Upper lobe of right lung (tissue), 1 donor: ENCODE data around the gene RAB5IF. TPM values are rescaled to one million over a fixed set of nuclear protein-coding genes. Genes with fewer than 3 reads are reported as not detected.
"Not testable (repeated sequence)": the region's sequence is repeated elsewhere in the genome, so short reads cannot be mapped to it uniquely, and the experiment has no call there.

Experiments used
- ATAC-seq: fragments of 200-7000 bp; cut with Tn5 transposase; one replicate; pipeline ENCODE4 v1.9.1; 2020; ENCODE audit warnings: mild to moderate bottlenecking, moderate library complexity
- DNase-seq: peaks from one replicate; pipeline ENCODE4 v3.0.0-alpha.2; 2020
- H3K27ac ChIP-seq: fragments of 200-600 bp; one replicate; pipeline ENCODE4 v1.8.0; 2022
- H3K27me3 ChIP-seq: fragments of 200-600 bp; one replicate; pipeline ENCODE4 v1.8.0; 2022; ENCODE audit warnings: mild to moderate bottlenecking
- H3K36me3 ChIP-seq: fragments of 200-600 bp; one replicate; pipeline ENCODE4 v1.8.0; 2022
- H3K4me1 ChIP-seq: fragments of 200-600 bp; one replicate; pipeline ENCODE4 v1.8.0; 2022
- H3K4me3 ChIP-seq: fragments of 200-600 bp; one replicate; pipeline ENCODE4 v1.8.0; 2022; ENCODE audit warnings: mild to moderate bottlenecking
- H3K9me3 ChIP-seq: fragments of 200-600 bp; one replicate; pipeline ENCODE4 v1.8.0; 2022
- CTCF ChIP-seq: fragments of 200-600 bp; IDR thresholded peaks from one replicate; pipeline ENCODE4 v1.8.0; 2022; ENCODE audit warnings: antibody characterized with exemption
- intact Hi-C: fragments of 100-400 bp; cut with DNase I; formaldehyde crosslinking; loops from one replicate; pipeline ENCODE4 v1.11.0; 2022
- long read RNA-seq: library from polyadenylated mRNA; unstranded; transcript quantifications from one replicate; pipeline ENCODE4 v2.0.0, GENCODE V29; 2021
- total RNA-seq: library from RNA; stranded (reverse); fragmentation: NEBNext Ultra II Directional; extraction: Animal tissue kit (Norgen Biotek cat#: 25700); gene quantifications from one replicate; pipeline ENCODE4 v1.2.1, GENCODE V29; 2021
- donor health status: DM: no; HTN: yes; CAD: no; lungs with severe emphysema.

The RAB5IF gene
- total RNA-seq = 91.1 TPM
- long read RNA-seq, transcript RAB5IF-202 (4 exons, 1,114 nt) = major isoform, 84 of 96 reads
- long read RNA-seq, partial matches to known transcripts = 2 of 96 reads
- long read RNA-seq, other reads (novel, unspliced or antisense) = 5 of 96 reads

GRCh38 chr20:36605399-36606157 lies at the start of gene RAB5IF:
Gene RAB5IF (plus strand): TSS chr20:36605779. CDS start chr20:36605952, 173 bp downstream.
- peak; percentile 93 for TF ChIP-seq CTCF
- H3K36me3 ChIP-seq = peaks cover 28% of the 10 kb centered on the region

GRCh38 chr20:36562724-36563123 lies 42.9 kb upstream of the RAB5IF start:
- no peak for ATAC-seq
- H3K4me1 ChIP-seq = no peaks in the 10 kb centered on the region
- no peak overlapping the region for H3K4me3 ChIP-seq
- DNase-seq = no peak
- H3K27me3 ChIP-seq = no peaks in the 10 kb centered on the region
- no peak for TF ChIP-seq CTCF
- no peak overlapping the region for H3K27ac ChIP-seq
- intact Hi-C loops = no loop called here
- H3K36me3 ChIP-seq = no peaks in the 10 kb centered on the region
- peaks cover 4% of the 10 kb centered on the region for H3K9me3 ChIP-seq

More at GRCh38 chr20:36605399-36606157, at the start of gene RAB5IF:
- intact Hi-C loops = no loop called here
- H3K4me1 ChIP-seq = peaks cover 23% of the 10 kb centered on the region
- peak within 1 kb of the TSS; percentile 91 for H3K4me3 ChIP-seq
- H3K27me3 ChIP-seq = no peaks in the 10 kb centered on the region
- H3K27ac ChIP-seq = peak within 1 kb of the TSS; percentile 89
- no peaks in the 10 kb centered on the region for H3K9me3 ChIP-seq
- DNase-seq = peak; percentile 100
- peak; percentile 97 for ATAC-seq

GRCh38 chr20:36563374-36563773 lies 42.2 kb upstream of the RAB5IF start:
- intact Hi-C loops = no loop called here
- Histone ChIP-seq H3K4me3 (no peak overlapping the region), H3K36me3 (no peaks in the 10 kb centered on the region), H3K4me1 (no peaks in the 10 kb centered on the region), H3K9me3 (peaks cover 4% of the 10 kb centered on the region), H3K27me3 (no peaks in the 10 kb centered on the region), H3K27ac (no peak overlapping the region)
- ATAC-seq = no peak
- DNase-seq = no peak
- TF ChIP-seq CTCF = no peak

GRCh38 chr20:36564078-36564725 lies 41.4 kb upstream of the RAB5IF start:
- ATAC-seq, H3K36me3 ChIP-seq, H3K9me3 ChIP-seq, H3K27me3 ChIP-seq, H3K27ac ChIP-seq, intact Hi-C loops, DNase-seq, H3K4me3 ChIP-seq, H3K4me1 ChIP-seq: not testable (repeated sequence)

- H3K9me3 ChIP-seq, intact Hi-C loops, ATAC-seq, H3K4me3 ChIP-seq, H3K4me1 ChIP-seq, DNase-seq, H3K27me3 ChIP-seq, H3K27ac ChIP-seq, H3K36me3 ChIP-seq: not testable (repeated sequence)
These were observed 40.9 kb upstream of the RAB5IF start for GRCh38 chr20:36564726-36565121.

GRCh38 chr20:36565520-36565919 lies 40.1 kb upstream of the RAB5IF start:
- Histone ChIP-seq H3K27me3 (no peaks in the 10 kb centered on the region), H3K27ac (no peak overlapping the region), H3K4me3 (no peak overlapping the region), H3K4me1 (no peaks in the 10 kb centered on the region), H3K36me3 (no peaks in the 10 kb centered on the region), H3K9me3 (peaks cover 4% of the 10 kb centered on the region)
- no peak for ATAC-seq
- no peak for DNase-seq
- intact Hi-C loops = no loop called here
- TF ChIP-seq CTCF = no peak
